HG02610 (cell line): ENCODE measurements around the gene AGXT2.

Experiments used
- ATAC-seq: cut with Tn5 transposase; IDR thresholded peaks from one replicate; pipeline ENCODE4 v1.9.1; 2021; ENCODE audit warnings: mild to moderate bottlenecking, moderate library complexity; ENCODE audit not compliant: unreplicated experiment

AGXT2 gene

DNA sequence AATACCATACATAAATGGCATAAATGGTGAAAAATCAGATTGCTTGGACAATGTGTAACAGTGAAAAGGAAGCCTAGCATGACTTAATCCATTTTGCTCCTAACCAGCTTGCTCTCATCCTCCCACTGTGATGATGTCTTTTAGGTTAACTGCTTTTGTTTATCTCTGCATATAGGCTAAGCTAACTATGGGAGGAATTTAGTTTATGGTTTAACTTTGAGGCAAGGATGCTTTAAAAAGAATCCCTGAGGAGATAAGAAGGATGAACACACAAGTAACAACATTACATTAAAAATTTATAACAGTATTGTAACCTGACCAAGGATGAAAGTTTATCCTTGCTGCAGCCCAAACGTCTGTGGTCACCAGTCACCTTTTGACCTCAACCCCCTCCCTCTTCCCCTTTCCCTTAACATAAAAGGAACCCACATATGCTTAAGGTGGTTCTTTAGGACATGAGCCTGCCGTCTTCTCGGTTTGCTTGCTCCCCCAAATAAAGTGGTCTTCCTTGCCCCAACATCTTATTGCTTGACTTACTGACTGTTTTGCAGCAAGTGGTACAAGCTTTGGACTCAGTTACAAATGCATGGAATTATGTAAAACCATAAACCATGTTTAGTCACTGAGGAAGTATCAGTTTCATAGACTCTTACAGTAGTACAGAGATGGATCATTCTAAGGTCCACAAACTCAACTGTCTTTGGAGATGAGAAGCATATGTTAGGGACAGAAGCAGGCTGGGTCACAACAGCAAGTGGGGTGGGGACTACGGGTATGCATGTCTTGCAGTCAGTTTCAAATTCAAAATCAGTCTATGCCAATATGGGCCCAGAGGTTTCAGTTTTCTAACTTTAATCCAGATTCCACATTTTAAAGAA, 31.3 kb downstream of the AGXT2 start:
- ATAC-seq = peak; percentile 96

GRCh38 chr5:35015063-35015462, 32.7 kb downstream of the AGXT2 start:
- ATAC-seq = no peak

- ATAC-seq = no peak
These were observed 35.0 kb downstream of the AGXT2 start for GRCh38 chr5:35012796-35013195.

GRCh38 chr5:35012365-35012764, 35.4 kb downstream of the AGXT2 start:
- no peak for ATAC-seq

DNA sequence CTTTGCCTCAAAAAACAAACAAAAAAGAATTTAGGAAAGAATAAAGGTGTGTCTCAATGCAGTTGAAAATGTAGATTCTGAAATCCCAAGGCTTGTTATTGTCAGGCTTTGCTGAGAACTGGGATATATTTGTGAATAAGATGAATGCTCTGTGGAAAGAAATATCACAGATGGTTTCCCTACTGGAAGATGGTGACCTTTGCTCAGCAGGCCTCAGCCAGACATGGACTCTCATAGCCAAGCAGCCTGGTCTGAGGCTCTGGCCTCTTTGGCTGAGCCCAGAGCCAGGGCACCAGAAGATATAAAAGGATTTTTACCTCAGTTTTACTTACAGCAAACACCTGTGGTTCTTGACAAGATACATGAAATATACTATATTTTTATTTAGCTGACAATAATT, 37.1 kb downstream of the AGXT2 start:
- no peak for ATAC-seq

DNA sequence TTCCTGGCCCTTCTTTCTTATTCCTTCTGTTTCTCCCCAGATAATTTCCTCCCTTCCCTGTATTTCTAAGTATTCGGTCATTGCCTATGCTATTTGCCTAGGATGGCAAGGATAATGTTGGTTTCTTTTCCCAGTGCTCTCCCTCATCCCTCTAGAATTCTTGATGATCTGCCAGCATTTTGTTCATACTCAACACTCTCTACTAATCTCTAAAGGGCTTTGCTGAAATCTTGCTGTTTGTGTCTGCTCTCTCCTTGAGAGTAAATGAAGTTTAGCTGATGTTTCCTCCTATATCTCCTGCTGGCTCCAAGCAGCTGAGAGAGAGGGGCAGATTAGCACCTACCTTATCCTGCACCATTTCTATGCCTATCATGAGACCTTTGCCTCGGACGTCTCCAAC, 38.1 kb downstream of the AGXT2 start:
- ATAC-seq = no peak

DNA sequence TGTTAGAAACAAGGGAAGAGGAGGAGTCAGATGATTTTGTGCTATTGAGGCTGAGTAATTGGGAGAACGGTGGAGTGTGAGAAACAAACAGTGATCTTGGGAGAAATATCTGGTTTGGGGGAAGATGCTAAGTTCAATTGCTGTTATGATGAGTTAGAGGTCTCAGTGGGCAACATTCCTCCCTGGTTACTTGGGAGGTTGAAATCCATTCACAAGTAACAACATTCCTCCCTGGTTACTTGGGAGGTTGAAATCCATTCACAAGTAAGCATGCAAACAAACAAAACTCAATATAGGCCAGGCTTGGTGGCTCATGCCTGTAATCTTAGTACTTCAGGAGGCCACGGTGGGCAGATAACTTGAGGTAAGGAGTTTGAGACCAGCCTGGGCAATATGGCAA, 38.7 kb downstream of the AGXT2 start:
- ATAC-seq = no peak

- no peak for ATAC-seq
These were observed 43.0 kb downstream of the AGXT2 start for GRCh38 chr5:35004771-35005170.

DNA sequence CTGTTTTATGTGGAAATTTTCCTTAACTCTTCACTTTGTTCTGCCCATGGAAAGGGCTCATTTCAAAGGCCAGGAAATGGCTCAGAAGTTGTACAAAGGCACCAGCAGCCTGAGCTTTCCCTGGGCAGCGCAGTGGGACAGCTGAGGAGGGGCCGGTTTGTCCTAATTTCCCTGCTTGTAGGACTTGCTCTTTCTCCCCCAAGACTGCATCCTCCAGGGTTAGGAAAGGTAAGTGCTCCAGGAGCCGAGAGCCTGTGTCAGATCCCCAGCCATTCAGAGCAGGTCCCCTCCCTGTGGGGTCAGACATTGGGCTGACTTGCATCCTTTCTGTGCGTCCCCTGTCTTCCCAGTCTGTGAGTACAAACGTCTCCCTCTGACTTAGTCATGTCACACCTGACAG, 43.5 kb downstream of the AGXT2 start:
- no peak for ATAC-seq

GRCh38 chr5:35003018-35003957, 44.5 kb downstream of the AGXT2 start:
- peak; percentile 59 for ATAC-seq

DNA sequence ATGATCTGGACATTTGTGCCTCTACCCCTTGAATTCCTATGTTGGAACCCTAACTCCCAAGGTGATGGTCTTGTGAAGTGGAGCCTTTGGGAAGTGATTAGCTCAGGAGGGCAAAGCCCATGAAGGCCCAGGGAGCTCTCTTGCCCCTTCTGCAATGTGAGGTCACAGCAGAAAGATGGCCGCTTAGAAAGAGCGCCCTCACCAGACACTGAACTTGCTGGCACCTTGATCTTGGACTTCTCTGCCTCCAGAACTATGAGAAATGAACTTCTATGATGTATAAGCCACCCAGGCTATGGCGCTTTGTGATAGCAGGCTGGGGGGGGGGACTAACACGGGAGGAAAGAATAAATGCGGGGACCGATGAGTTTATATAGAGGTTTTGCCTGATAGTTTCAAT, 45.3 kb downstream of the AGXT2 start:
- no peak for ATAC-seq

- no peak for ATAC-seq
These were observed 45.9 kb downstream of the AGXT2 start for GRCh38 chr5:35001842-35002241.

GRCh38 chr5:34998058-34998789, 49.5 kb downstream of the AGXT2 start:
- no peak for ATAC-seq

- no peak for ATAC-seq
These were observed 51.5 kb downstream of the AGXT2 start for GRCh38 chr5:34996261-34996660.

DNA sequence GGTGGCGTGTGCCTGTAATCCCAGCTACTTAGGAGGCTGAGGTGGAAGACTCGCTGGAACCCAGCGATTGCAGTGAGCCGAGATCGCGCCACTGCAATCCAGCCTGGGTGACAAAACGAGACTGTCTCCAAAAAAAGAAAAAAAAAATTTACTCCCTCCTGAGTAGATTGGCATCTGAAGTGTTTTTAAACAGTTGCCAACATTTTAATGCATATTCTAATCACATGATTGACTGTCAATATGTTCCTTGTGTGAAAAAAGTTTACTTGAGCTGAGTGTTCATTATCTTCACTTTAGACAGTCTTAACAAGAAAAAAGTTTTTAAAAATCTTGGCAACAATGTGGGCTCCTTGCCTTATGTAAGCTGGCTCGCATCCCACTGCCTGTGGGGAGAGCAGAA, 53.8 kb downstream of the AGXT2 start:
- no peak for ATAC-seq

DNA sequence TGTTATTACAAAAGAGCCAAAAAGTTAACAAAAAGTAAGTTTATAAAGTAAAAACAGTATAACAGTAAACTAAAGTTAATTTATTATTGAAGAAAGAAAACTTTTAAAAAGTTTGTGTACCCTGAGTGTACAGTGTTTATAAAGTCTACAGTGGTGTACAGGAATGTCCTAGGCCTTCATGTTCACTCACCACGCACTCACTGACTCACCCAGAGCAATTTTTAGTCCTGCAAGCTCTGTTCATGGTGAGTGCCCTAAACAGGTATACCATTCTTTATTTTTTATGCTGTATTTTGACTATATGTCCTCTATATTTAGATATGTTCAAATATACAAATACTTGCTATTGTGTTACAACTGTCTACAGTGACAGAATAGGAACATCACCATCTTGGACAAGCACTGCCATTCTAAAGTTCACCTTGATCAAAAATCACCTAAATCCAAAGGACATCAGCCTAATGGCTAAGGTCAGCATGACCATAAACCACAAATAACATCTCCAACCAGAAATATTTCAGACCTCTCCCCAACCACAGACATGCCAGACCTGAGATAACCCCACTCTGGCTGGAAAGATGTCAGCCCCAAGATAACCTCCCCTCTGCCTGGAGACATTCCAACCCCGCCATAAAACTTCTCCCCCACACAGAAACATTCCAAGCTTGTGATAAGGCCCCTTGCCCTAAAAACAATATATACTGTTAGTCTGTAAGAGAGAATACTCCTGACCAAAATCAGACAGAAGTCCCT, 56.1 kb downstream of the AGXT2 start:
- no peak for ATAC-seq

DNA sequence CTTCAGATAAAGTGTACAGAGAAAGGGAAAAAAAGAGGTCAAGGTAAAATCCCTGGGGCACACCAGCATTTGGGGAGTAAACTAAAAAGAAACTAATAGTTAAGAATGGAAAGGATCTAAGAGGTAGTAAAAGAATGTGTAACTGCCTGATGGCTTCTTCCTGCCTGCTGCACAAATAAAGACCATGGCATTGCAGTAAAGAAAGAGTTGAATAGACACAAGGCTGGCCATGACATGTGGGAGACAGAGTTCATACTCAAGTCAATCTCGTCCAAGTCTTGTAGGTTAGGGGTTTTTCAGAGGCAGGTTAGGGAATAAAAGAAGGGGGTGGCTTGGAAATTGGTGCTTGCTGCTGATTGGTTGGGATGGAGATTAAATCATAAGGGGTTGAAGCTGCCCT, 60.8 kb downstream of the AGXT2 start:
- ATAC-seq = no peak

DNA sequence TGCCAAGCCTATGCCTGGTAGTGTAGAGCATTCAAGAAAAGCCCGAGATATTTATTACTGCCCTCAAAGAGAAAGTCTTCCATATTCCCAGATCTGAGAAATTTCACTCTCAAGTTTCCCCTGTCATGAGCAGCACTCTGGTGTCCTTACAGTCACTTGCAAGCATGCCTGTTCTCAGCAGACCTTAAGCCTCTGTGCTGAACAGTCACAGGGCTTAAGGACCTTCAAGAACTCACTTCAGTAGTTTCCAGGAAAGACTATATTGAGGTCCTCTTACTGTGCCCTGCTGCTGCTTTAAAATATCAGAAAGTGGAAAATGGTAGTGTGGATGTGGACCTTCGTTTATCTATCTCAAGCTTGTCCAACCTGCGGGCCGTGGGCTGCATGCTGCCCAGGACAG, 64.9 kb downstream of the AGXT2 start:
- no peak for ATAC-seq

GRCh38 chr5:34978681-34979080, 69.1 kb downstream of the AGXT2 start:
- ATAC-seq = no peak

- peak; percentile 76 for ATAC-seq
These were observed 69.7 kb downstream of the AGXT2 start for GRCh38 chr5:34977934-34978613.
